Natural killer cell (primary cell): ENCODE measurements around the gene CYP26B1. TPM values are rescaled to one million over a fixed set of nuclear protein-coding genes. Genes with fewer than 3 reads are reported as not detected.

Experiments
- ATAC-seq, 3 donors: fragments of 150-1000 bp in 2 of 3; fragments of 200-7000 bp in 1 of 3; cut with Tn5 transposase; 1 replicate in 1 of 3; 2 replicates in 2 of 3; pipeline ENCODE4 v1.10.0; 2021; ENCODE audit warnings: mild to moderate bottlenecking in 2 of 3, moderate library complexity in 2 of 3
- DNase-seq, 2 donors: peaks; one replicate each; pipeline versions ENCODE4 v3.0.0 to v3.0.0-alpha.2; 2013 to 2021; ENCODE audit warnings: mixed read lengths in 1 of 2
- H3K27ac ChIP-seq: one replicate; pipeline ENCODE4 v1.5.1; 2013; ENCODE audit warnings: mild to moderate bottlenecking, low read length
- H3K27me3 ChIP-seq: one replicate; pipeline ENCODE4 v1.6.1; 2013; ENCODE audit warnings: low read length; ENCODE audit not compliant: control insufficient read depth, insufficient read depth
- H3K36me3 ChIP-seq: one replicate; pipeline ENCODE4 v1.6.1; 2013; ENCODE audit warnings: low read length; ENCODE audit not compliant: control insufficient read depth, insufficient read depth
- H3K4me1 ChIP-seq: one replicate; pipeline ENCODE4 v1.6.1; 2013; ENCODE audit warnings: low read length; ENCODE audit not compliant: control insufficient read depth, insufficient read depth
- H3K4me3 ChIP-seq: one replicate; pipeline ENCODE4 v1.5.1; 2013; ENCODE audit warnings: low read length
- H3K9me3 ChIP-seq: one replicate; pipeline ENCODE4 v1.6.1; 2013; ENCODE audit warnings: low read length; ENCODE audit not compliant: control insufficient read depth, insufficient read depth
- H3K27ac Mint-ChIP-seq, 2 donors: one replicate each; pipeline ENCODE4 v1.8.0; 2022; ENCODE audit warnings: mild to moderate bottlenecking in 2 of 2, mixed read lengths in 2 of 2, moderate library complexity in 1 of 2
- H3K27me3 Mint-ChIP-seq, 2 donors: one replicate each; pipeline ENCODE4 v1.8.0; 2022; ENCODE audit warnings: low read depth in 2 of 2, mixed read lengths in 2 of 2
- H3K36me3 Mint-ChIP-seq: one replicate; pipeline ENCODE4 v1.8.0; 2022; ENCODE audit warnings: mixed read lengths
- H3K4me1 Mint-ChIP-seq, 2 donors: one replicate each; pipeline ENCODE4 v1.8.0; 2022; ENCODE audit warnings: mixed read lengths in 2 of 2
- H3K4me3 Mint-ChIP-seq: one replicate; pipeline ENCODE4 v1.8.0; 2022; ENCODE audit warnings: mild to moderate bottlenecking, moderate library complexity, mixed read lengths
- H3K9me3 Mint-ChIP-seq, 2 donors: one replicate each; pipeline ENCODE4 v1.8.0; 2022; ENCODE audit warnings: mixed read lengths in 2 of 2
- WGBS: methylation state at CpG from one replicate; pipeline ENCODE4 v1.1.7; 2013; ENCODE audit warnings: missing lambda C conversion rate; ENCODE audit not compliant: insufficient coverage; 5-methylcytosine and 5-hydroxymethylcytosine counted together
- intact Hi-C: fragments of 100-400 bp; cut with micrococcal nuclease; formaldehyde crosslinking; loops from one replicate; pipeline ENCODE4 v1.14.2; 2022
- total RNA-seq, 4 donors: library from RNA; stranded (reverse); fragments of 120-200 nt in 1 of 4; gene quantifications; one replicate each; pipeline versions ENCODE4 v1.2.3 to v1.2.4, GENCODE V29; 2013 to 2022
- TF ChIP-seq, protein P1 (sequence below): fragments of 200-600 bp; IDR thresholded peaks from one replicate; pipeline ENCODE4 v1.8.0; 2022; ENCODE audit warnings: antibody characterized with exemption

CYP26B1 gene, protein sequence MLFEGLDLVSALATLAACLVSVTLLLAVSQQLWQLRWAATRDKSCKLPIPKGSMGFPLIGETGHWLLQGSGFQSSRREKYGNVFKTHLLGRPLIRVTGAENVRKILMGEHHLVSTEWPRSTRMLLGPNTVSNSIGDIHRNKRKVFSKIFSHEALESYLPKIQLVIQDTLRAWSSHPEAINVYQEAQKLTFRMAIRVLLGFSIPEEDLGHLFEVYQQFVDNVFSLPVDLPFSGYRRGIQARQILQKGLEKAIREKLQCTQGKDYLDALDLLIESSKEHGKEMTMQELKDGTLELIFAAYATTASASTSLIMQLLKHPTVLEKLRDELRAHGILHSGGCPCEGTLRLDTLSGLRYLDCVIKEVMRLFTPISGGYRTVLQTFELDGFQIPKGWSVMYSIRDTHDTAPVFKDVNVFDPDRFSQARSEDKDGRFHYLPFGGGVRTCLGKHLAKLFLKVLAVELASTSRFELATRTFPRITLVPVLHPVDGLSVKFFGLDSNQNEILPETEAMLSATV
- not detected for total RNA-seq
- total RNA-seq (2013) = not detected

DNA sequence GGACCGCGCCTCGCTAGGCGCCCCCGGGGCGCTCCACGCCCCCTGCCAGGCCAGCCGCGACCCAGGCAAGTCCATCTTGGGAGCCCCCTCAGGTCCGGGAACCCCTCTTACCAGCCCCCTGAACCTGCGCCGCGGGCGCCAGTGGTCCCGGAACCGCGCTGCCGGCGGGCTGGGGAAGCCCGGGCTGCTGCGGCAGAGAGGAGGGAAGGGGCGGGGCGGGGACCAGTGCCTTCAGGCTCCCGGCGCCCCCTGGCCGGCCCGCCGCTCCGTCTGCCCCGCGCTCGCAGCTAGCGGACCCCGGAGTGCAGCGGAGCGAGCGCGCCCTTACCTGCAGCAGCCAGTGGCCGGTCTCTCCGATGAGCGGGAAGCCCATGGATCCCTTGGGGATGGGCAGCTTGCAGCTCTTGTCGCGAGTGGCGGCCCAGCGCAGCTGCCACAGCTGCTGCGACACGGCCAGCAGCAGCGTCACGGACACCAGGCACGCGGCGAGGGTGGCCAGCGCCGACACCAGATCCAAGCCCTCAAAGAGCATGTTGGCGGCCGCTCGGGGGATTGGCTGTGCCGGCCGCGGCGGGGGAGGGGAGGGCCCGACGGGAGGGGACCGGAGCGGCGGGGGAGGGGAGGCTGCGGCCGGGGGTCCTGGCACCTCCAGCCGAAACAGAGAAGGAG is at the start of gene CYP26B1:
Gene CYP26B1, minus strand, starts transcription at position 560 of the 669 bp plus-strand sequence. Its CDS starts 28 bp downstream, at position 532.
- WGBS = 2% methylated on average over 69 of the region's 69 CpGs
- H3K36me3 Mint-ChIP-seq = no peaks in the 10 kb centered on the region
- intact Hi-C loops = no loop called here
- H3K4me3 ChIP-seq = no peak within 1 kb of the TSS
- H3K4me3 Mint-ChIP-seq = peak within 1 kb of the TSS; percentile 90
- no peaks in the 10 kb centered on the region for H3K36me3 ChIP-seq
- H3K27ac ChIP-seq = no peak within 1 kb of the TSS
- H3K9me3 Mint-ChIP-seq = no peaks in the 10 kb centered on the region
- TF ChIP-seq, protein P1, sequence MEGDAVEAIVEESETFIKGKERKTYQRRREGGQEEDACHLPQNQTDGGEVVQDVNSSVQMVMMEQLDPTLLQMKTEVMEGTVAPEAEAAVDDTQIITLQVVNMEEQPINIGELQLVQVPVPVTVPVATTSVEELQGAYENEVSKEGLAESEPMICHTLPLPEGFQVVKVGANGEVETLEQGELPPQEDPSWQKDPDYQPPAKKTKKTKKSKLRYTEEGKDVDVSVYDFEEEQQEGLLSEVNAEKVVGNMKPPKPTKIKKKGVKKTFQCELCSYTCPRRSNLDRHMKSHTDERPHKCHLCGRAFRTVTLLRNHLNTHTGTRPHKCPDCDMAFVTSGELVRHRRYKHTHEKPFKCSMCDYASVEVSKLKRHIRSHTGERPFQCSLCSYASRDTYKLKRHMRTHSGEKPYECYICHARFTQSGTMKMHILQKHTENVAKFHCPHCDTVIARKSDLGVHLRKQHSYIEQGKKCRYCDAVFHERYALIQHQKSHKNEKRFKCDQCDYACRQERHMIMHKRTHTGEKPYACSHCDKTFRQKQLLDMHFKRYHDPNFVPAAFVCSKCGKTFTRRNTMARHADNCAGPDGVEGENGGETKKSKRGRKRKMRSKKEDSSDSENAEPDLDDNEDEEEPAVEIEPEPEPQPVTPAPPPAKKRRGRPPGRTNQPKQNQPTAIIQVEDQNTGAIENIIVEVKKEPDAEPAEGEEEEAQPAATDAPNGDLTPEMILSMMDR = no peak
- H3K27me3 Mint-ChIP-seq = peaks cover 58 to 64% of the 10 kb centered on the region in 2 donors
- peak in 1 of 2 donors; percentile 15 for DNase-seq
- H3K27me3 ChIP-seq = peaks cover 42% of the 10 kb centered on the region
- H3K27ac Mint-ChIP-seq = no peak within 1 kb of the TSS
- no peak for ATAC-seq
- H3K4me1 ChIP-seq = peaks cover 50% of the 10 kb centered on the region
- H3K4me1 Mint-ChIP-seq = peaks cover 35 to 43% of the 10 kb centered on the region in 2 donors
- H3K9me3 ChIP-seq = no peaks in the 10 kb centered on the region

DNA sequence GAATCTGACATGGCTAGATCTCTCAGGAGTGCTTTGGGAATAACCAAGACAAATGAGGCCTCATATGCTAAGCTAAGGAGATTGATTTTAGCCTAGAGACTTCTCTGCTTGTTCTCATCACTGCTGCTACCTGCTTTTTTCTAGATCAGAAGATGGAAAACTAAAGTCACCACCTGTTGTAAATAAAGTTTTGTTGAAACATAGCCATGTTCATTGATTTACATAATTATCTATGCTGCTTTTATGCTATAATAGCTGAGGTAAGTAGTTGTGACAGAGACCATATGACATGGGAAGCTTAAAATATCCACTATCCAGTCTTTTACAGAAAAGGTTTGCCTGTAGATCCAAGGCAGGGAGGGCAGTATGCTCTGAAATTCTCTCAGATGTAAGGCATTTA is 46.1 kb upstream of the CYP26B1 start:
- intact Hi-C loops = no loop called here
- H3K27me3 ChIP-seq = no peaks in the 10 kb centered on the region

DNA sequence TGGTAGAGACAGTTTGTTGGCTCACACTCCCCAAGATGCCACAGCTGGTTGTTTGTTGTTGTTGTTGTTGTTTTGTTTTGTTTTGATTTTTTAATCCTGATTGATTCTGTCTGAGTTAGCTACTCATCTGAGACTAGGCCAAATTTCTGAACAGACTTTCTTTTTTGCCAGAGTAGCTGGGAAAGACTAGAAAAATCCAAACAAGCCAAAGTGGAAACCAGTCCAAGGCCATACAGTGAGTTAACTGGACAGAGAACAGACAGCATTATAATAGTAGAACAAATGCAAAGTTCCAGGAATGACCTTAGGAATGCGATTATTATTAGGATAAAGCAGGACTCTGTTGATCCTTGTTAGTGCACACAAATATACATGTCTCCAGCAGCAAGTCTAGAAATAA is 43.8 kb upstream of the CYP26B1 start:
- intact Hi-C loops = no loop called here
- H3K4me1 Mint-ChIP-seq = no peaks in the 10 kb centered on the region
- Histone ChIP-seq H3K4me1 (no peaks in the 10 kb centered on the region), H3K27me3 (no peaks in the 10 kb centered on the region), H3K4me3 (no peak overlapping the region), H3K27ac (no peak overlapping the region), H3K36me3 (no peaks in the 10 kb centered on the region), H3K9me3 (no peaks in the 10 kb centered on the region)
- no peaks in the 10 kb centered on the region for H3K36me3 Mint-ChIP-seq
- DNase-seq (no peak), ATAC-seq (no peak)
- H3K27me3 Mint-ChIP-seq = no peaks in the 10 kb centered on the region
- H3K4me3 Mint-ChIP-seq = no peak overlapping the region
- TF ChIP-seq, protein P1 = no peak
- H3K27ac Mint-ChIP-seq = no peak overlapping the region
- peaks cover 0 to 2% of the 10 kb centered on the region in 2 donors for H3K9me3 Mint-ChIP-seq
- WGBS = 100% methylated on average over 1 of the region's 1 CpG

More for the DNA sequence above, 46.1 kb upstream of the CYP26B1 start:
- Mint-ChIP-seq H3K4me3 (no peak overlapping the region), H3K27me3 (no peaks in the 10 kb centered on the region), H3K27ac (no peak overlapping the region), H3K36me3 (no peaks in the 10 kb centered on the region), H3K9me3 (peaks cover 0 to 2% of the 10 kb centered on the region in 2 donors), H3K4me1 (peaks cover 2% of the 10 kb centered on the region in 2 donors)
- ATAC-seq (no peak), DNase-seq (no peak)
- no peaks in the 10 kb centered on the region for H3K36me3 ChIP-seq
- TF ChIP-seq, protein P1 = no peak
- no peaks in the 10 kb centered on the region for H3K9me3 ChIP-seq
- H3K4me3 ChIP-seq = no peak overlapping the region
- H3K4me1 ChIP-seq = no peaks in the 10 kb centered on the region
- H3K27ac ChIP-seq = no peak overlapping the region
